ENCODE results near the gene KCNK4. TPM values are rescaled to one million over a fixed set of nuclear protein-coding genes. Genes with fewer than 3 reads are reported as not detected.

KCNK4 gene
- total RNA-seq, 1 donor from 2014 or later, result 0.44 TPM

DNA sequence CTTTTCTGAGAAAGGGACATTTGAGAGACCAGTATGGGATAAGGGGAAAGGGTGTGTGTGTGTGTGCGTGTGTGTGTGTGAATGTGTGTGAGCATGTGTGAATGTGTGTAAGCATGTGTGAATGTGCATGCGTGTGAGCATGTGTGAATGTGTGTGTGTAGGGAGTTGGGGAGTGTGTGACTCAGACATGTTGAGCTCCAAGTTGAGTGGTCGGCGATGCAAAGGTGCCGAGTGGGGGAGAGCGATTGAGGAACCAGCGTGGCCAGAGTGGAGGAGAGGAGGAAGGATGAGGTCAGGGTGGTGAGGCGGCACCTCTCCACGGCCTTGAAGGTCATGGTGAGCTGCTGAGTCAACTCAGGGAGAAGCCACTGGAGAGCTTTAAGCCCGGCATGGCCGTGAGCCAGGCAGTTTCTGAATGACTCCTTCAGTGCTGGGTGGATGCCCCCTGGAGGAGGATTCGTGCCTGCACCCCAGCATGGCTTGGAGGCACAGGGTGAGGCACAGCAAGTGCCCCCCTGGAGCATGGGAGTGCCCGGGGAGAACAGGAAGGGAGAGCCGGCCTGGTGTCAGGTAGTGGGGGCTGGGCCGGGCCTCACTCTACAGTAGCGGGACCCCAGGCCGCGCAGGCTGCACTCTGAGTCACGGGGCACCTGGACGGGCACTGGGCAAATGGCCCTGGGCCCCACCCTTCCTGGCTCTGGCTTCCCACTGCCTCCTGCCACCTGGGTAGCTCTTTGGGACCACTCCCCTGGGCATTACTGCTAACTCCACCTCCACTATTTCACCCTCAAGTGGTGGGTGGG is 40.7 kb downstream of the KCNK4 start:
- ATAC-seq (ENCODE audit: low read depth) (peak; percentile 32), DNase-seq (peak; percentile 52)
- Mint-ChIP-seq H3K4me3 (peak overlapping the region; percentile 2), H3K9me3 (peaks cover under 1% of the 10 kb centered on the region), H3K27me3 (no peaks in the 10 kb centered on the region), H3K4me1 (peaks cover 35% of the 10 kb centered on the region), H3K36me3 (ENCODE audit: low read depth) (peaks cover 2% of the 10 kb centered on the region), H3K27ac (peak overlapping the region; percentile 5)
- TF ChIP-seq, protein P1, sequence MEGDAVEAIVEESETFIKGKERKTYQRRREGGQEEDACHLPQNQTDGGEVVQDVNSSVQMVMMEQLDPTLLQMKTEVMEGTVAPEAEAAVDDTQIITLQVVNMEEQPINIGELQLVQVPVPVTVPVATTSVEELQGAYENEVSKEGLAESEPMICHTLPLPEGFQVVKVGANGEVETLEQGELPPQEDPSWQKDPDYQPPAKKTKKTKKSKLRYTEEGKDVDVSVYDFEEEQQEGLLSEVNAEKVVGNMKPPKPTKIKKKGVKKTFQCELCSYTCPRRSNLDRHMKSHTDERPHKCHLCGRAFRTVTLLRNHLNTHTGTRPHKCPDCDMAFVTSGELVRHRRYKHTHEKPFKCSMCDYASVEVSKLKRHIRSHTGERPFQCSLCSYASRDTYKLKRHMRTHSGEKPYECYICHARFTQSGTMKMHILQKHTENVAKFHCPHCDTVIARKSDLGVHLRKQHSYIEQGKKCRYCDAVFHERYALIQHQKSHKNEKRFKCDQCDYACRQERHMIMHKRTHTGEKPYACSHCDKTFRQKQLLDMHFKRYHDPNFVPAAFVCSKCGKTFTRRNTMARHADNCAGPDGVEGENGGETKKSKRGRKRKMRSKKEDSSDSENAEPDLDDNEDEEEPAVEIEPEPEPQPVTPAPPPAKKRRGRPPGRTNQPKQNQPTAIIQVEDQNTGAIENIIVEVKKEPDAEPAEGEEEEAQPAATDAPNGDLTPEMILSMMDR (IDR thresholded peaks at IDR 0.05), result no peak
- ChIA-PET CTCF (interaction anchor here (0.6 to 3.4 kb wide), 11 partner anchors 8 to 357 kb away, joined by 3 to 56 read pairs (median 6); partner anchors contain the start of genes CCDC88B, ESRRA, PRDX5 and TRMT112), POLR2A (interaction anchor here (0.5 to 3.1 kb wide), 7 partner anchors 9 to 90 kb away, joined by 5 to 77 read pairs (median 11); partner anchors contain the start of genes CCDC88B, ESRRA, FKBP2 and PRDX5)
- intact Hi-C loops (cut with micrococcal nuclease), result loop anchor here (1.0 kb wide), 1 partner anchor 13 kb away; the partner anchor contains the start of gene PRDX5

- DNase-seq, result no peak
- H3K4me3 Mint-ChIP-seq, result no peak overlapping the region
- H3K4me1 Mint-ChIP-seq, result peaks cover 46% of the 10 kb centered on the region
- TF ChIP-seq, protein P1 (IDR thresholded peaks at IDR 0.05), result no peak
- H3K36me3 Mint-ChIP-seq (ENCODE audit: low read depth), result peaks cover 11% of the 10 kb centered on the region
- no peaks in the 10 kb centered on the region for H3K9me3 Mint-ChIP-seq
- no peaks in the 10 kb centered on the region for H3K27me3 Mint-ChIP-seq
- no peak for ATAC-seq (ENCODE audit: low read depth)
- intact Hi-C loops (cut with micrococcal nuclease), result no loop called here
- H3K27ac Mint-ChIP-seq, result no peak overlapping the region
- ChIA-PET CTCF (interaction anchor here (2.2 to 3.3 kb wide), 3 partner anchors 16 to 29 kb away, joined by 13 to 14 read pairs (median 14); partner anchors contain the start of genes ESRRA, PRDX5 and TRMT112), POLR2A (interaction anchor here (0.6 to 2.9 kb wide), 4 partner anchors 9 to 1715 kb away, joined by 3 to 11 read pairs (median 6); no protein-coding TSS in a partner anchor)
Measured at GRCh38 chr11:64333556-64333955, 42.5 kb downstream of the KCNK4 start.

- TF ChIP-seq, protein P1 (IDR thresholded peaks at IDR 0.05), result no peak
- Mint-ChIP-seq H3K9me3 (no peaks in the 10 kb centered on the region), H3K4me3 (peak overlapping the region; percentile 75), H3K4me1 (peaks cover 59% of the 10 kb centered on the region), H3K36me3 (ENCODE audit: low read depth) (peaks cover 13% of the 10 kb centered on the region), H3K27ac (peak overlapping the region; percentile 92), H3K27me3 (no peaks in the 10 kb centered on the region)
- peak; percentile 79 for ATAC-seq (ENCODE audit: low read depth)
- CTCF ChIA-PET, result interaction anchor here (0.9 to 2.2 kb wide), 5 partner anchors 18 to 114 kb away, joined by 5 to 15 read pairs (median 6); partner anchors contain the start of genes PRDX5 and TRMT112
- POLR2A ChIA-PET, result interaction anchor here (0.6 to 2.9 kb wide), 17 partner anchors 9 to 1496 kb away, joined by 3 to 59 read pairs (median 3); partner anchors contain the start of genes BAD, ESRRA, FKBP2 and PPP1R14B
- intact Hi-C loops (cut with micrococcal nuclease), result loop anchor here (1.0 to 2.0 kb wide), 3 partner anchors 17 to 30 kb away; partner anchors contain the start of genes ESRRA, PRDX5 and RPS6KA4
- peak; percentile 61 for DNase-seq
Measured at GRCh38 chr11:64334764-64335735, 43.9 kb downstream of the KCNK4 start.

GRCh38 chr11:64337538-64338249 is 46.6 kb downstream of the KCNK4 start:
- Mint-ChIP-seq H3K36me3 (ENCODE audit: low read depth) (peaks cover 24% of the 10 kb centered on the region), H3K27me3 (no peaks in the 10 kb centered on the region), H3K9me3 (no peaks in the 10 kb centered on the region), H3K4me1 (peaks cover 74% of the 10 kb centered on the region), H3K27ac (peak overlapping the region; percentile 41), H3K4me3 (no peak overlapping the region)
- ATAC-seq (ENCODE audit: low read depth) (no peak), DNase-seq (no peak)
- intact Hi-C loops (cut with micrococcal nuclease), result no loop called here
- POLR2A ChIA-PET, result interaction anchor here (0.6 to 5.3 kb wide), 3 partner anchors 20 to 513 kb away, joined by 4 to 94 read pairs (median 4); partner anchors contain the start of genes PRDX5 and TRMT112
- TF ChIP-seq, protein P1 (IDR thresholded peaks at IDR 0.05), result no peak
- CTCF ChIA-PET, result interaction anchor here (9.2 kb wide), 1 partner anchor 21 kb away, joined by 69 read pairs; the partner anchor contains the start of genes PRDX5 and TRMT112
